Gastrocnemius medialis (tissue), 4 donors: Measurements from ENCODE around the gene MELTF.
"Not testable (repeated sequence)": the region's sequence is repeated elsewhere in the genome, so short reads cannot be mapped to it uniquely, and the experiment has no call there.

Experiments used
- CTCF ChIP-seq, 5 experiments: fragments of 450-650 bp in 3 of 5; fragments of 200-600 bp in 2 of 5; sonication (generic) in 2 of 5; IDR thresholded peaks in 4 of 5; conservative IDR thresholded peaks in 1 of 5; 1 replicate in 4 of 5; 2 replicates in 1 of 5; pipeline ENCODE4 v1.5.1; 2016 to 2019; ENCODE audit warnings: antibody characterized with exemption in 5 of 5, mild to moderate bottlenecking in 3 of 5, moderate library complexity in 3 of 5
- POLR2A ChIP-seq, 2 donors: fragments of 450-650 bp; IDR thresholded peaks; one replicate each; pipeline ENCODE4 v1.6.1; 2017; ENCODE audit warnings: antibody characterized with exemption in 2 of 2, mild to moderate bottlenecking in 2 of 2, moderate library complexity in 2 of 2

DNA sequence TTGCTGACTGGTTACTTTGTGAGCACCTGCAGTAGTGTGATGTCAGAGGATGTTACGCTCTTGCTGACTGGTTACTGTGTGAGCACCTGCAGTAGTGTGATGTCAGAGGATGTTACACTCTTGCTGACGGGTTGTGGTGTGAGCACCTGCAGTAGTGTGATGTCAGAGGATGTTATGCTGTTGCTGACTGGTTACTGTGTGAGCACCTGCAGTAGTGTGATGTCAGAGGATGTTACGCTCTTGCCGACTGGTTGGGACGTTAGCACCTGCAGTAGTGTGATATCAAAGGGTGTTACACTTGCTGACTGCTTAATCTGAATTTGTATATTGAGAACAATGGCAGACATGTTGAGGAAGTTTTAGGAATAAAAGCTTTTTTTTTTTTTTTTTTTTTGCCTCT, 5.2 kb upstream of the MELTF start:
- TF ChIP-seq CTCF (IDR thresholded peaks at IDR 0.05 in 4 of 5, conservative IDR thresholded peaks at IDR 0.05 in 1 of 5); POLR2A (IDR thresholded peaks at IDR 0.05): not testable (repeated sequence)
